ENCODE data around the gene MBD2.

Gene MBD2

GRCh38 chr18:54203914-54204313 lies 20.6 kb downstream of the MBD2 start:
- FAIRE-seq (no peak), DNase-seq (ENCODE audit: insufficient read length, low spot score) (no peak)

GRCh38 chr18:54202851-54203250 lies 21.6 kb downstream of the MBD2 start:
- FAIRE-seq (no peak), DNase-seq (ENCODE audit: insufficient read length, low spot score) (no peak)

GRCh38 chr18:54197747-54198411 lies 26.6 kb downstream of the MBD2 start:
- FAIRE-seq (no peak), DNase-seq (ENCODE audit: insufficient read length, low spot score) (no peak)

- FAIRE-seq (no peak), DNase-seq (ENCODE audit: insufficient read length, low spot score) (no peak)
Observed at GRCh38 chr18:54193786-54194185, 30.7 kb downstream of the MBD2 start.

GRCh38 chr18:54192900-54193299 lies 31.6 kb downstream of the MBD2 start:
- FAIRE-seq (no peak), DNase-seq (ENCODE audit: insufficient read length, low spot score) (no peak)

GRCh38 chr18:54192415-54192814 lies 32.1 kb downstream of the MBD2 start:
- DNase-seq (ENCODE audit: insufficient read length, low spot score): no peak
- FAIRE-seq: no peak

- FAIRE-seq: no peak
- no peak for DNase-seq (ENCODE audit: insufficient read length, low spot score)
Observed at GRCh38 chr18:54191352-54191751, 33.1 kb downstream of the MBD2 start.

GRCh38 chr18:54187372-54187771 lies 37.1 kb downstream of the MBD2 start:
- FAIRE-seq (no peak), DNase-seq (ENCODE audit: insufficient read length, low spot score) (no peak)

GRCh38 chr18:54184836-54185235 lies 39.6 kb downstream of the MBD2 start:
- FAIRE-seq (no peak), DNase-seq (ENCODE audit: insufficient read length, low spot score) (no peak)

- no peak for DNase-seq (ENCODE audit: insufficient read length, low spot score)
- no peak for FAIRE-seq
Observed at GRCh38 chr18:54183390-54183789, 41.1 kb downstream of the MBD2 start.

- DNase-seq (ENCODE audit: insufficient read length, low spot score): no peak
- no peak for FAIRE-seq
Observed at GRCh38 chr18:54181856-54182602, 42.4 kb downstream of the MBD2 start.

- FAIRE-seq (no peak), DNase-seq (ENCODE audit: insufficient read length, low spot score) (no peak)
Observed at GRCh38 chr18:54173980-54174630, 50.4 kb downstream of the MBD2 start.

GRCh38 chr18:54173250-54173649 lies 51.2 kb downstream of the MBD2 start:
- FAIRE-seq: no peak
- DNase-seq (ENCODE audit: insufficient read length, low spot score): no peak

- no peak for DNase-seq (ENCODE audit: insufficient read length, low spot score)
- no peak for FAIRE-seq
Observed at GRCh38 chr18:54169431-54170403, 54.8 kb downstream of the MBD2 start.

GRCh38 chr18:54165450-54165849 lies 59.0 kb downstream of the MBD2 start:
- FAIRE-seq: no peak
- DNase-seq (ENCODE audit: insufficient read length, low spot score): no peak

GRCh38 chr18:54163453-54163852 lies 61.0 kb downstream of the MBD2 start:
- no peak for FAIRE-seq

GRCh38 chr18:54162431-54162830 lies 62.0 kb downstream of the MBD2 start:
- DNase-seq (ENCODE audit: insufficient read length, low spot score): peak; percentile 26

More at GRCh38 chr18:54163453-54163852, 61.0 kb downstream of the MBD2 start:
- DNase-seq (ENCODE audit: insufficient read length, low spot score): no peak

GRCh38 chr18:54161267-54161666 lies 63.2 kb downstream of the MBD2 start:
- FAIRE-seq: no peak

More at GRCh38 chr18:54162431-54162830, 62.0 kb downstream of the MBD2 start:
- no peak for FAIRE-seq

GRCh38 chr18:54159906-54160305 lies 64.6 kb downstream of the MBD2 start:
- FAIRE-seq (no peak), DNase-seq (ENCODE audit: insufficient read length, low spot score) (no peak)

More at GRCh38 chr18:54161267-54161666, 63.2 kb downstream of the MBD2 start:
- DNase-seq (ENCODE audit: insufficient read length, low spot score): no peak

- FAIRE-seq: no peak
Observed at GRCh38 chr18:54157646-54158385, 66.7 kb downstream of the MBD2 start.

More at GRCh38 chr18:54157646-54158385, 66.7 kb downstream of the MBD2 start:
- no peak for DNase-seq (ENCODE audit: insufficient read length, low spot score)
